PC-9 (cell line): Measurements from ENCODE around the gene VCAN. TPM values are rescaled to one million over a fixed set of nuclear protein-coding genes. Genes with fewer than 3 reads are reported as not detected.

Experiments used
- BruUV-seq: library from RNA; stranded (reverse); fragments of 400-500 nt; replicated peaks from 2 replicates; lab custom pipeline; 2021; lab: Mats Ljungman, UMichigan
- CTCF ChIA-PET: fragments of 300-600 bp; sonication (Branson Sonifier 250); formaldehyde crosslinking; loops from one replicate; lab custom pipeline; 2022; ENCODE audit warnings: antibody characterized with exemption; lab: Charles Lee
- POLR2A ChIA-PET: fragments of 300-600 bp; sonication (Branson Sonifier 250); formaldehyde crosslinking; loops from one replicate; lab custom pipeline; 2022; ENCODE audit warnings: antibody characterized with exemption; ENCODE audit not compliant: unreplicated experiment; lab: Charles Lee
- DNase-seq, 2 experiments: peaks; one replicate each; pipeline versions ENCODE4 v3.0.0 to v3.0.0-alpha.2; 2015 to 2022; ENCODE audit warnings: mixed read lengths in 1 of 2
- H2AFZ ChIP-seq: fragments of 200-600 bp; sonication (generic); 2 replicates; pipeline ENCODE4 v1.8.1; 2017; ENCODE audit warnings: antibody characterized with exemption
- H3F3A ChIP-seq: fragments of 200-600 bp; sonication (generic); 2 replicates; pipeline ENCODE4 v1.8.1; 2017; ENCODE audit warnings: antibody characterized with exemption, mild to moderate bottlenecking, low read depth; ENCODE audit not compliant: insufficient read depth
- H3K27ac ChIP-seq: fragments of 200-600 bp; sonication (generic); 2 replicates; pipeline ENCODE4 v1.6.1; 2016; ENCODE audit warnings: mixed run types
- H3K27me3 ChIP-seq: fragments of 200-600 bp; sonication (generic); 2 replicates; pipeline ENCODE4 v1.6.1; 2016; ENCODE audit warnings: low read depth, mixed run types; ENCODE audit not compliant: insufficient read depth
- H3K36me3 ChIP-seq: fragments of 200-600 bp; sonication (generic); 2 replicates; pipeline ENCODE4 v1.6.1; 2016; ENCODE audit warnings: low read depth, mixed run types
- H3K4me1 ChIP-seq: fragments of 200-600 bp; sonication (generic); replicated peaks from 2 replicates; pipeline ENCODE4 v1.6.1; 2016; ENCODE audit warnings: mixed run types; ENCODE audit not compliant: insufficient read depth
- H3K4me2 ChIP-seq: fragments of 200-600 bp; sonication (generic); 2 replicates; pipeline ENCODE4 v1.6.1; 2017; ENCODE audit warnings: mixed run types
- H3K4me3 ChIP-seq: fragments of 200-600 bp; sonication (generic); 2 replicates; pipeline ENCODE4 v1.6.1; 2016; ENCODE audit warnings: mixed run types
- H3K79me2 ChIP-seq: fragments of 200-600 bp; sonication (generic); 2 replicates; pipeline ENCODE4 v1.6.1; 2017; ENCODE audit warnings: low read depth, mixed run types
- H3K9me2 ChIP-seq: fragments of 200-600 bp; sonication (generic); 2 replicates; pipeline ENCODE4 v1.8.1; 2017; ENCODE audit warnings: mild to moderate bottlenecking; ENCODE audit not compliant: insufficient read depth
- H3K9me3 ChIP-seq: fragments of 200-600 bp; sonication (generic); 2 replicates; pipeline ENCODE4 v1.8.1; 2016; ENCODE audit warnings: low read depth; ENCODE audit not compliant: insufficient read depth
- H4K20me1 ChIP-seq: fragments of 200-600 bp; sonication (generic); 2 replicates; pipeline ENCODE4 v1.8.1; 2017; ENCODE audit not compliant: insufficient read depth
- CTCF ChIP-seq: fragments of 200-600 bp; sonication (generic); conservative IDR thresholded peaks from 2 replicates; pipeline ENCODE4 v1.6.1; 2017; ENCODE audit warnings: mixed run types, antibody characterized with exemption, mild to moderate bottlenecking, moderate library complexity
- EZH2 ChIP-seq: fragments of 200-600 bp; sonication (generic); IDR thresholded peaks from 2 replicates; pipeline ENCODE4 v1.8.0; 2017; ENCODE audit warnings: antibody characterized with exemption, low read depth
- intact Hi-C: fragments of 100-400 bp; cut with micrococcal nuclease; formaldehyde crosslinking; loops from one replicate; pipeline ENCODE4 v1.10.0; 2022; ENCODE audit not compliant: unreplicated experiment
- total RNA-seq: library from RNA; stranded (reverse); gene quantifications from 2 replicates; pipeline ENCODE4 v1.2.3, GENCODE V29; 2021

The VCAN gene
- total RNA-seq, 1 experiment from 2014 or later, result 0.28 TPM

GRCh38 chr5:83472508-83473345, 1.2 kb downstream of the VCAN start:
- Histone ChIP-seq H3K4me3 (peak overlapping the region; percentile 63), H3F3A (no peaks in the 10 kb centered on the region), H3K36me3 (no peaks in the 10 kb centered on the region), H3K4me1 (peaks cover 7% of the 10 kb centered on the region), H3K27me3 (peaks cover 21% of the 10 kb centered on the region; the same call in 1 of the 2 replicates), H2AFZ (peak overlapping the region; percentile 87), H3K27ac (no peak overlapping the region), H4K20me1 (no peaks in the 10 kb centered on the region), H3K4me2 (peak overlapping the region; percentile 90), H3K9me2 (no peaks in the 10 kb centered on the region), H3K9me3 (no peaks in the 10 kb centered on the region), H3K79me2 (no peaks in the 10 kb centered on the region)
- CTCF ChIA-PET, result no interaction called here
- TF ChIP-seq CTCF, result no peak
- TF ChIP-seq EZH2, result no peak
- POLR2A ChIA-PET, result no interaction called here
- no TSS peak for BruUV-seq
- peak in 1 of 2 experiments; percentile 19 for DNase-seq
- intact Hi-C loops, result loop anchor here (1.0 to 2.0 kb wide), 3 partner anchors 91 to 1160 kb away; no protein-coding TSS in a partner anchor

GRCh38 chr5:83473346-83474160, 2.0 kb downstream of the VCAN start:
- Histone ChIP-seq H3K4me1 (peaks cover 7% of the 10 kb centered on the region), H3F3A (no peaks in the 10 kb centered on the region), H3K4me2 (peak overlapping the region; percentile 90), H3K27me3 (peaks cover 14% of the 10 kb centered on the region; the same call in 1 of the 2 replicates), H3K9me2 (no peaks in the 10 kb centered on the region), H3K9me3 (no peaks in the 10 kb centered on the region), H4K20me1 (no peaks in the 10 kb centered on the region), H2AFZ (peak overlapping the region; percentile 87), H3K4me3 (peak overlapping the region; percentile 63), H3K36me3 (no peaks in the 10 kb centered on the region), H3K27ac (no peak overlapping the region), H3K79me2 (no peaks in the 10 kb centered on the region)
- ChIA-PET CTCF (no interaction called here), POLR2A (no interaction called here)
- TF ChIP-seq EZH2 (no peak), CTCF (peak; percentile 81)
- BruUV-seq, result no TSS peak
- intact Hi-C loops, result loop anchor here (1.0 to 2.0 kb wide), 4 partner anchors 90 to 1161 kb away; no protein-coding TSS in a partner anchor
- peak; percentile 40 to 75 for DNase-seq

DNA sequence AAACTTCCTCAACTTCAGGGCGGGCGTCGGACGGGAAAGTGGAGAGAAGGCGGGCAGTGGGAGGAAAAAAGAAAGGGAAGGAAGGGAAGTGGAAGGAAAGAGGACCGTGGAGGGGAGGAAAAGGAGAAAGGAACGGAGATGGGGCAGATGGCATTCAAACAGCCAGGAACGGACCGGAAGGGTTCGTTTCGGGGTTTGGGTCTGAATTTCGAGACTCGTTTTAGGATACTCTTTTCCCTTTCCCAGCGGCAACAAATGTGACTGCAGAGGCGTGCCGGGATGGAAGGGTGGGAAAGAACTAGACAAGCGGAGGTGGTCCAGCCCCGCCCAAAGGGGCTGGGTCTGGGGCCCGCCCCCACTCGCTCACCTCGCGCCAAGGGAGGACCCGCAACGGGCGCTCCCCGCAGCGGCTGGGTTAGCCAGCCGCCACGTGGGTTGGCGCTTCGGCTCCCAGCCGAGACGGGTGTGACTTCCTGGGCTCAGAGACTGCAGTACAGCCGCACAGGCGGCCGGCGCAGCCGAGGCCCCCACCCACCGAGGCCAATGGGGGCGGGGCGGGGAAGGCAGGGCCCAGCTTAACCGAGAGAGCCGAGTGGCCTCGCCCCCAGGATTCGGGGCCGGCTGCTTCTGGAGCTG, 2.7 kb downstream of the VCAN start:
- no peaks in the 10 kb centered on the region for H3K36me3 ChIP-seq
- peak; percentile 34 to 61 for DNase-seq
- CTCF ChIA-PET, result no interaction called here
- peak overlapping the region; percentile 63 for H3K4me3 ChIP-seq
- H3K27ac ChIP-seq, result no peak overlapping the region
- H3K4me2 ChIP-seq, result peak overlapping the region; percentile 90
- H3K9me3 ChIP-seq, result no peaks in the 10 kb centered on the region
- intact Hi-C loops, result loop anchor here (2.0 kb wide), 1 partner anchor 1117 kb away; no protein-coding TSS in a partner anchor
- no peak for TF ChIP-seq EZH2
- no peak for TF ChIP-seq CTCF
- peaks cover 14% of the 10 kb centered on the region; the same call in 1 of the 2 replicates for H3K27me3 ChIP-seq
- no TSS peak for BruUV-seq
- H3K9me2 ChIP-seq, result no peaks in the 10 kb centered on the region
- peak overlapping the region; percentile 87 for H2AFZ ChIP-seq
- H3K79me2 ChIP-seq, result no peaks in the 10 kb centered on the region
- H3F3A ChIP-seq, result no peaks in the 10 kb centered on the region
- H3K4me1 ChIP-seq, result peaks cover 7% of the 10 kb centered on the region
- POLR2A ChIA-PET, result interaction anchor here (0.6 kb wide), 1 partner anchor 1124 kb away, joined by 3 read pairs; no protein-coding TSS in a partner anchor
- no peaks in the 10 kb centered on the region for H4K20me1 ChIP-seq
